Neural cell (in vitro differentiated cells): Measurements from ENCODE around the gene SRRM1. TPM values are rescaled to one million over a fixed set of nuclear protein-coding genes. Genes with fewer than 3 reads are reported as not detected.

ENCODE experiments used
- H2AFZ ChIP-seq: fragments of 200-600, 300-800 bp; sonication (generic), shearing (Covaris generic); 2 replicates; pipeline ENCODE4 v1.6.0; 2014; ENCODE audit warnings: low read depth, mild to moderate bottlenecking, antibody characterized with exemption, low read length, moderate library complexity
- H3F3A ChIP-seq: fragments of 200-600 bp; shearing (Covaris generic); 2 replicates; pipeline ENCODE4 v1.6.1; 2016; ENCODE audit warnings: mild to moderate bottlenecking, moderate library complexity, mixed read lengths, antibody characterized with exemption, low read length; ENCODE audit not compliant: insufficient read depth, poor library complexity, severe bottlenecking
- H3K27ac ChIP-seq: fragments of 200-600, 300-800 bp; sonication (generic), shearing (Covaris generic); 2 replicates; pipeline ENCODE4 v1.5.1; 2014; ENCODE audit warnings: mild to moderate bottlenecking, low read length, moderate library complexity
- H3K27me3 ChIP-seq: fragments of 300-800, 200-600 bp; sonication (generic), shearing (Covaris generic); 2 replicates; pipeline ENCODE4 v1.6.0; 2014; ENCODE audit warnings: mild to moderate bottlenecking, low read depth, low read length, moderate library complexity; ENCODE audit not compliant: insufficient read depth
- H3K36me3 ChIP-seq: fragments of 300-800, 200-600 bp; sonication (generic), shearing (Covaris generic); 2 replicates; pipeline ENCODE4 v1.5.1; 2014; ENCODE audit warnings: mild to moderate bottlenecking, antibody characterized with exemption, low read length, moderate library complexity; ENCODE audit not compliant: insufficient read depth
- H3K4me2 ChIP-seq: fragments of 300-800, 200-600 bp; sonication (generic), shearing (Covaris generic); 2 replicates; pipeline ENCODE4 v1.6.0; 2014; ENCODE audit warnings: mild to moderate bottlenecking, low read length
- H3K4me3 ChIP-seq: fragments of 300-800, 200-600 bp; sonication (generic), shearing (Covaris generic); 2 replicates; pipeline ENCODE4 v1.5.1; 2014; ENCODE audit warnings: mild to moderate bottlenecking, low read length, moderate library complexity
- H3K79me2 ChIP-seq: fragments of 200-600 bp; shearing (Covaris generic); replicated peaks from 2 replicates; pipeline ENCODE4 v1.6.0; 2014; ENCODE audit warnings: mild to moderate bottlenecking, low read length, moderate library complexity; ENCODE audit not compliant: insufficient read depth
- H3K9ac ChIP-seq: fragments of 300-800, 200-600 bp; sonication (generic), shearing (Covaris generic); 2 replicates; pipeline ENCODE4 v1.6.1; 2016; ENCODE audit warnings: mild to moderate bottlenecking, low read length, mixed read lengths
- H3K9me2 ChIP-seq: fragments of 200-600 bp; shearing (Covaris generic); 2 replicates; pipeline ENCODE4 v1.6.1; 2016; ENCODE audit warnings: mild to moderate bottlenecking, low read length, mixed read lengths; ENCODE audit not compliant: insufficient read depth
- H3K9me3 ChIP-seq: fragments of 200-600, 300-800 bp; sonication (generic), shearing (Covaris generic); 2 replicates; pipeline ENCODE4 v1.6.1; 2016; ENCODE audit warnings: mild to moderate bottlenecking, mixed run types, low read length, moderate library complexity, mixed read lengths
- H4K20me1 ChIP-seq: fragments of 200-600 bp; shearing (Covaris generic); 2 replicates; pipeline ENCODE4 v1.6.1; 2016; ENCODE audit warnings: mild to moderate bottlenecking, mixed run types; ENCODE audit not compliant: insufficient read depth
- EP300 ChIP-seq: fragments of 450-650 bp; conservative IDR thresholded peaks from 2 replicates; pipeline ENCODE4 v1.6.1; 2014; ENCODE audit warnings: antibody characterized with exemption, mild to moderate bottlenecking, moderate library complexity; ENCODE audit not compliant: poor library complexity, severe bottlenecking
- EZH2 ChIP-seq: fragments of 200-600, 300-800 bp; shearing (Covaris generic), sonication (generic); IDR thresholded peaks from 2 replicates; pipeline ENCODE4 v1.6.1; 2014; ENCODE audit warnings: antibody characterized with exemption, low read length, borderline replicate concordance, mild to moderate bottlenecking; ENCODE audit not compliant: insufficient read depth, poor library complexity, severe bottlenecking
- MXI1 ChIP-seq: fragments of 450-650 bp; conservative IDR thresholded peaks from 2 replicates; pipeline ENCODE4 v1.6.1; 2014; ENCODE audit warnings: antibody characterized with exemption, mild to moderate bottlenecking; ENCODE audit not compliant: poor library complexity, severe bottlenecking
- POLR2AphosphoS5 ChIP-seq: IDR thresholded peaks from 2 replicates; pipeline ENCODE4 v1.6.1; 2012
- RAD21 ChIP-seq: fragments of 450-650 bp; conservative IDR thresholded peaks from 2 replicates; pipeline ENCODE4 v1.6.1; 2014; ENCODE audit warnings: antibody characterized with exemption, mild to moderate bottlenecking, moderate library complexity
- SMC3 ChIP-seq: fragments of 450-650 bp; conservative IDR thresholded peaks from 2 replicates; pipeline ENCODE4 v1.6.1; 2014; ENCODE audit warnings: antibody characterized with exemption, mild to moderate bottlenecking, moderate library complexity; ENCODE audit not compliant: poor library complexity
- TAF1 ChIP-seq: IDR thresholded peaks from 2 replicates; pipeline ENCODE4 v1.6.1; 2012; ENCODE audit warnings: low read depth
- polyA plus RNA-seq: library from polyadenylated mRNA; depleted of rRNA; stranded (reverse); fragments of >200 nt; gene quantifications from 2 replicates; pipeline ENCODE4 v1.2.3, GENCODE V29; 2014
- TF ChIP-seq, protein P1 (sequence below): IDR thresholded peaks from 2 replicates; pipeline ENCODE4 v1.6.1; 2012; ENCODE audit warnings: borderline replicate concordance
- TF ChIP-seq, protein P2 (sequence below): fragments of 450-650 bp; IDR thresholded peaks from 2 replicates; pipeline ENCODE4 v1.5.1; 2014; ENCODE audit warnings: antibody characterized with exemption, mild to moderate bottlenecking, moderate library complexity; ENCODE audit not compliant: poor library complexity, severe bottlenecking

Gene SRRM1
- polyA plus RNA-seq, 1 donor from 2014 or later: 37.1 TPM

DNA sequence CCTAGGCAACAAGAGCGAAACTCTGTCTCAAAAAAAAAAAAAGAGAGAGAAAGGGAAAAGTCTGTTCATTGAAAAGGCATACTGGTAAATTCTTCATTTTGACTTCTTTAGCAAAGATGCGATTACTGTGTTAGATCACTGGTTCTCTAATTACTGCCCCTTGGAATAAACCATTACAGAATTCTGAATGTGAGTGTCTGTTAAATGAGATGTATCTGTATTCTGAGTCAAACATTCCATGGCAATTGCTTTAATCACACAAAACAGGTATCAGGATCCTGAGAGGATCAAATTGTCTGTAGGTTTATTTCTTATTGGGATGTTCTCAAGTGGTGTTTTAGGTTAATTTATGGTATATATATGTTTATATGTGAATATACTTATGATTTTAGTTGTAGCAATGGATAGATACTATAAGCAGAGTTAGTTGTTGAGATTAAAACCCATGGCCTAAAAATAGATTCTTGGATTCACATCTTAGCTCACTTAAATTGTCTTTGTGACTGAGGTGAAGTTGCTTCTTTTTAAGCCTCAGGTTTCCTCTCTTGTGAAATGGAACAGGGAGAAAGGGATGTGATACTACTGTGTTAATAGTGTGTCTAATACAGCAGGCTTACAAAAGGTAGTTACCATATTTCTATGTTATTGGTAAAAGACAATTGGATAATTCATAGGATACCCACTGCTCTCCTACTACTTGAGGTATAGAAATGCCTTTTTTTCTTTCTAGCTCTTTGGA, 16.2 kb downstream of the SRRM1 start:
- Histone ChIP-seq H3K9me2 (no peaks in the 10 kb centered on the region), H3K79me2 (no peaks in the 10 kb centered on the region), H3K4me3 (no peak overlapping the region), H2AFZ (no peak overlapping the region), H3K9ac (no peak overlapping the region), H3K9me3 (no peaks in the 10 kb centered on the region), H3K27me3 (no peaks in the 10 kb centered on the region), H4K20me1 (no peaks in the 10 kb centered on the region), H3F3A (no peaks in the 10 kb centered on the region), H3K4me2 (no peak overlapping the region), H3K27ac (no peak overlapping the region), H3K36me3 (peaks cover 9% of the 10 kb centered on the region)
- TF ChIP-seq EZH2: no peak
- no peak for TF ChIP-seq POLR2AphosphoS5
- no peak for TF ChIP-seq TAF1
- TF ChIP-seq SMC3: no peak
- TF ChIP-seq, protein P1, sequence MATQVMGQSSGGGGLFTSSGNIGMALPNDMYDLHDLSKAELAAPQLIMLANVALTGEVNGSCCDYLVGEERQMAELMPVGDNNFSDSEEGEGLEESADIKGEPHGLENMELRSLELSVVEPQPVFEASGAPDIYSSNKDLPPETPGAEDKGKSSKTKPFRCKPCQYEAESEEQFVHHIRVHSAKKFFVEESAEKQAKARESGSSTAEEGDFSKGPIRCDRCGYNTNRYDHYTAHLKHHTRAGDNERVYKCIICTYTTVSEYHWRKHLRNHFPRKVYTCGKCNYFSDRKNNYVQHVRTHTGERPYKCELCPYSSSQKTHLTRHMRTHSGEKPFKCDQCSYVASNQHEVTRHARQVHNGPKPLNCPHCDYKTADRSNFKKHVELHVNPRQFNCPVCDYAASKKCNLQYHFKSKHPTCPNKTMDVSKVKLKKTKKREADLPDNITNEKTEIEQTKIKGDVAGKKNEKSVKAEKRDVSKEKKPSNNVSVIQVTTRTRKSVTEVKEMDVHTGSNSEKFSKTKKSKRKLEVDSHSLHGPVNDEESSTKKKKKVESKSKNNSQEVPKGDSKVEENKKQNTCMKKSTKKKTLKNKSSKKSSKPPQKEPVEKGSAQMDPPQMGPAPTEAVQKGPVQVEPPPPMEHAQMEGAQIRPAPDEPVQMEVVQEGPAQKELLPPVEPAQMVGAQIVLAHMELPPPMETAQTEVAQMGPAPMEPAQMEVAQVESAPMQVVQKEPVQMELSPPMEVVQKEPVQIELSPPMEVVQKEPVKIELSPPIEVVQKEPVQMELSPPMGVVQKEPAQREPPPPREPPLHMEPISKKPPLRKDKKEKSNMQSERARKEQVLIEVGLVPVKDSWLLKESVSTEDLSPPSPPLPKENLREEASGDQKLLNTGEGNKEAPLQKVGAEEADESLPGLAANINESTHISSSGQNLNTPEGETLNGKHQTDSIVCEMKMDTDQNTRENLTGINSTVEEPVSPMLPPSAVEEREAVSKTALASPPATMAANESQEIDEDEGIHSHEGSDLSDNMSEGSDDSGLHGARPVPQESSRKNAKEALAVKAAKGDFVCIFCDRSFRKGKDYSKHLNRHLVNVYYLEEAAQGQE: no peak
- no peak for TF ChIP-seq MXI1
- no peak for TF ChIP-seq RAD21
- TF ChIP-seq EP300: no peak
- TF ChIP-seq, protein P2, sequence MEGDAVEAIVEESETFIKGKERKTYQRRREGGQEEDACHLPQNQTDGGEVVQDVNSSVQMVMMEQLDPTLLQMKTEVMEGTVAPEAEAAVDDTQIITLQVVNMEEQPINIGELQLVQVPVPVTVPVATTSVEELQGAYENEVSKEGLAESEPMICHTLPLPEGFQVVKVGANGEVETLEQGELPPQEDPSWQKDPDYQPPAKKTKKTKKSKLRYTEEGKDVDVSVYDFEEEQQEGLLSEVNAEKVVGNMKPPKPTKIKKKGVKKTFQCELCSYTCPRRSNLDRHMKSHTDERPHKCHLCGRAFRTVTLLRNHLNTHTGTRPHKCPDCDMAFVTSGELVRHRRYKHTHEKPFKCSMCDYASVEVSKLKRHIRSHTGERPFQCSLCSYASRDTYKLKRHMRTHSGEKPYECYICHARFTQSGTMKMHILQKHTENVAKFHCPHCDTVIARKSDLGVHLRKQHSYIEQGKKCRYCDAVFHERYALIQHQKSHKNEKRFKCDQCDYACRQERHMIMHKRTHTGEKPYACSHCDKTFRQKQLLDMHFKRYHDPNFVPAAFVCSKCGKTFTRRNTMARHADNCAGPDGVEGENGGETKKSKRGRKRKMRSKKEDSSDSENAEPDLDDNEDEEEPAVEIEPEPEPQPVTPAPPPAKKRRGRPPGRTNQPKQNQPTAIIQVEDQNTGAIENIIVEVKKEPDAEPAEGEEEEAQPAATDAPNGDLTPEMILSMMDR: no peak

DNA sequence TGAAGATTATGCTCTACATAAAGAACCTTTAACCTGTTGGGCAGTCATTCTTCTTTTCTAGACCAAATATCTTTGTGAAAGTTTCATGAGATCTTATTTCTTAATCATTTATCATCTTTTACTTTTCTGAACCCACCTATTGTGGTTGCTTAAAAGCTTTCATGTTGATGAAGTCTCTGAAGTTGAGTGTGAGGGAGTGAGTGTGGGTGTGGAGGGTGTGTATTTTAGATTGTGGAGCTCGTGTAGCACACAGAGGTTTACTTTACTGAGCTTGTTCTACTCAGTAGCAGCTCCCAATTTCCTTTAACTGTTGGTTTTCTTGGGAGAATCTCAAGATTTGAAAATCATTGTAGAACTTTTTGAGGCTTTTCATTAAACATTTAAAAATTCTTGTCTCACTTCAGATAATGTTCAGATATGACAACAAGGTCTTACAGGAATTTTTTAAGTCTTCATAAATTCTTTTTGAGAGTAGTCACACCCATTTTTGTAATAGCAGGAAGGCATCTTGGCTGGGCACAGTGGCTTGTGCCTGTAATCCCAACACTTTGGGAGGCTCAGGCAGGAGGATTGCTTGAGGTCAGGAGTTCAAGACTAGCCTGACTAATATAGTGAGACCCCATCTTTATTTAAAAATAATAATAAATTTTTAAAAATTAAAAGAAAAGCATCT, 17.0 kb downstream of the SRRM1 start:
- Histone ChIP-seq H3K9me3 (no peaks in the 10 kb centered on the region), H3K27ac (no peak overlapping the region), H4K20me1 (no peaks in the 10 kb centered on the region), H3F3A (no peaks in the 10 kb centered on the region), H3K36me3 (peaks cover 9% of the 10 kb centered on the region), H3K9me2 (no peaks in the 10 kb centered on the region), H3K4me3 (no peak overlapping the region), H3K79me2 (no peaks in the 10 kb centered on the region), H3K4me2 (no peak overlapping the region), H2AFZ (no peak overlapping the region), H3K27me3 (no peaks in the 10 kb centered on the region), H3K9ac (no peak overlapping the region)
- TF ChIP-seq POLR2AphosphoS5 (no peak), TAF1 (no peak), RAD21 (no peak), MXI1 (no peak), EZH2 (no peak), SMC3 (no peak)
- TF ChIP-seq, protein P2: no peak
- TF ChIP-seq, protein P1: no peak
